Stimulated activated CD4-positive, alpha-beta T cell treated with anti-CD3 and anti-CD28 coated beads, Interleukin-15, amount 100 ng/mL, for 1 hour (primary cell): ENCODE data around the gene TSPAN11.

ENCODE experiments used
- DNase-seq, 2 donors: peaks; one replicate each; pipeline ENCODE4 v3.0.0-alpha.2; 2020; ENCODE audit warnings: low read depth in 1 of 2, low spot score in 1 of 2

Gene TSPAN11

DNA sequence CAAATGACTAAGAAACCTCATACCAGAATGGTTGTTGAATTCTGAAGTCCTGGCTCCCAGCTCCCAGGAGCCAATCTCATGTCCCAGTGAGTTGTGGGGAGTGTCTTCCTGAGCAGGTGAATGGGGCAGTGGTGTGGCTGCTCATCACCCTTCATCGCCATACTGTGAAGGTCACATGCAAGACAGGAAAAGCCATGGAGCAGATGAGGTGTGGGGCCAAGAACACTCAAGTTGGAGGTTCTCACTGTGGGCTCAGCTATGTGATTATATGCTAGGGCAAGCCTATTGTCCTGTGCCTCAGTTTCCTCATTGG, 16.6 kb upstream of the TSPAN11 start:
- DNase-seq = no peak

DNA sequence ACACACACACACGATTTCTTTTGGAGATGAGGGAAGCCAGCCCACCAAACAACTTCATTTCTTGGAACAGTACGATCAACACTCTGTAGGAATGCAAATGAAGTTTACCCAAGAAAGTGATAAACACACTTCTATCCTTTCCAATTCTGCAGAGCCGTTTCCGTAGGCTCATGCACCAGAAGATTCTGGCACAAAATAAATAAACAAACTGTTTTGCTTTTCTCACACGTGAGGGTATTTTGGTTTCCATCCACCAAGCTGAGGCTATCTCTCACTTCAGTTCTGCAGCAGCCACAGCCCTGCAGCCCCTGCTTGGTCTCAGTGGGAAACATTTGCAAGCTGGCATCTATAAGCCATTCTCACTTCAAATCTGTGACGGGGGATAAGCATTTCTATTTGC, 15.3 kb upstream of the TSPAN11 start:
- no peak for DNase-seq

DNA sequence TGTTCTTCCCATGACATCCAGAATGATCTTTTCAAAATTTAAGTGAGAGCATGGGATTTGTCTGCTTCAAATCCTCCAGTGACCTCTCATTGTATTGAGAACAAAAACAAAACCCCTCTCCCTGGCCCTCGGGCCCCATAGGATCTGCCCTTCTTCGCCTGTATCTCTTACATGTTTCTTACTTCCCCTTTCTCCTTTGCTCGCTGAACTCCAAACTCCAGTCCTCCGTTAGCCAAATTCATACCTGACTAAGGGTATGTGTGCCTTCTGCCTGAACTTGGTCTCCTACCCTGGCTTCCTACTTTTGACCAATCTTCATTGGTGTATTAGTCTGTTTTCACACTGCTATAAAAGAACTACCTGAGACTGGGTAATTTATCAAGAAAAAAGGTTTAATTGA, 13.2 kb upstream of the TSPAN11 start:
- DNase-seq = no peak

DNA sequence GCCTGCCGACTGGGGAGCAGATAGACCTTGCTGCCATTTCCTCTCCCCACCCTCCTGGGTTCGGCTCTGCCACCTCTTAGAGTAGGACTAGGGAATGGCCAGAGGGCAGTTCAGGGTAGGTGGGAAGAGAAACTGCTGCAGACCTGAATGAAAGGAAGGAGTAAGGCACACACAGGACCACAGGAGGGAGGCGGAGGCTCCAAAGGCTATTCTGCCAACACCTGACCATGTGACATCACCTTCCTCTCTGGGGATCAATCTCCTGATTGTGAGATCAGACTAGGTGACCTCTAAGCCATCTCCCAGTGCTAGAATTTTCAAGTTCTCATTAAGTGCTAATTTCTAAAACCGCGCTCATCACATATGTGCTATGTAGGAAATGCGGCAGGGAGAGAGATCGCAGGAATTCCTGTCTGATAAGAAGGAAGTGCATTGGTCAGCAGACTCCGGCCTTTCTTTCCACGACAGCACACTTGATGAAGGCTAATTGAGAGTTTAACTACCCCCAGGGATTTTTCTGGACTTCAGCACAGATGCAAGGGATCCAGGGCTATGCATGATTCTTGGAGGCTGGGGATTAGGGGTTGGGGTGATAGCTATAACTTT, 11.5 kb upstream of the TSPAN11 start:
- DNase-seq = no peak

DNA sequence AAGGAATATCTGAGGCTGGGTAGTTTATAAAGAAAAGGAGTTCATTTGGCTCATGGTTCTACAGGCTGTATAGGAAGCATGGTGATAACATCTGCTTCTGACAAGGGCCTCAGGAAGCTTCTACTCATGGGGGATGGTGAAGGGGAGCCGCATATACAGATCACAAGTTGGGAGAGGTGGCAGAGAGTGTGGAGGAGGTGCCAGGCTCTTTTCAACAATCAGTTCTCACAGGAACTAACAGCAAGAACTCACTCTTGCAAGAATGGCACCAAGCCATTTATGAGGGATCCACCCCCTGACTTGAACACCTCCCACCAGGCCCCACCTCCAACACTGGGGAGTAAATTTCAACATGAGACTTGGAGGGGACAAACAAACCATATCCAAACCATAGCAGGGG, 3.5 kb upstream of the TSPAN11 start:
- DNase-seq = no peak

DNA sequence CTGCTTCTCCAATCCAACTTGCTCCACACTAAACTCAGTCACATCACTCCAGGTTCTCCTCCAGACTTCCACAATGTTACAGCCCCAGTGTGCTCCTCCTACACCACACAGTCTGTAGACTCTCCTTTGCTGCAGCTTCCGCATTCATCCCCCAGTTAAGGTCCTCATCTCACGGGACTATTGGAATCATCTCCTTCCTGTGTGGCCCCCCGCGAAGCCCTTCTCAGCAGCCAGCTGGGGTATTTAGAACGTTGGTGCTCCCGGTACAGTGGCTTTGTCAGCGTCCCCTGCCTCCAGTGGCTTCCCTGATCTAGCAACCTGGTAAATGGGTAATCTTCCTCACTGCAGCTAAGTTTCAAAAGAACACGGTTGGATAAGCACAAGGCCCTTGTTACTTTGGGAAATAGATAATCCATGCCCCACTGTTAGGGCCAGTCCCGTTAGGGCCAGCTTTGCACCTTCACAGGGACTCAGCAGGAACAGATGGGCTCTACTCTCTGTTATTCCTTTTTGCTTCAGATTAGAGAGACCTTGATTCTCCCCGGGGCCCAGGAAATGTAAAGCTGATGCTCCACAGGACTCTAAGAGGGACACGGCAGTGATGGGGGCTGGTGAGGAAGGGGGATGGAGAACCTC, 823 bp upstream of the TSPAN11 start:
- DNase-seq = no peak

DNA sequence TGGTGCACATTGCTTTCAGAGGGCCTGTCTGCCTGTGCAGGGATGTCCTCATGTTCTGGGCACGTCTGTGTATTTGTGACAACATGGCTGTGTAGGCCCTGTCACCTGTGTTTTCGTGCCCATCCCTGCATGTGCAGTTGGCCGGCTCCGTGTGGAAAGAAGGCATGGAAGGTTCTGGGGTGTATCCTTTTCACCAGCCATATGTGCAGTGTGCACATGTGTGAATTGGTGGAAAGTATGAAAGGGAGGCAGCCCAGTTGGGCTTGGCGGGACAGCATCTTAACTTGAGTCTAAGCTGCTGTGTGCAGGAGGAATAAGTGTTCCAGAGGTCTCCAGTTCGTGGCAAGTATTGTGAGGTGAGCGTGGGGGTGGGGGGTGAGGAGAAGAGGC, 669 bp downstream of the TSPAN11 start:
- DNase-seq = no peak

DNA sequence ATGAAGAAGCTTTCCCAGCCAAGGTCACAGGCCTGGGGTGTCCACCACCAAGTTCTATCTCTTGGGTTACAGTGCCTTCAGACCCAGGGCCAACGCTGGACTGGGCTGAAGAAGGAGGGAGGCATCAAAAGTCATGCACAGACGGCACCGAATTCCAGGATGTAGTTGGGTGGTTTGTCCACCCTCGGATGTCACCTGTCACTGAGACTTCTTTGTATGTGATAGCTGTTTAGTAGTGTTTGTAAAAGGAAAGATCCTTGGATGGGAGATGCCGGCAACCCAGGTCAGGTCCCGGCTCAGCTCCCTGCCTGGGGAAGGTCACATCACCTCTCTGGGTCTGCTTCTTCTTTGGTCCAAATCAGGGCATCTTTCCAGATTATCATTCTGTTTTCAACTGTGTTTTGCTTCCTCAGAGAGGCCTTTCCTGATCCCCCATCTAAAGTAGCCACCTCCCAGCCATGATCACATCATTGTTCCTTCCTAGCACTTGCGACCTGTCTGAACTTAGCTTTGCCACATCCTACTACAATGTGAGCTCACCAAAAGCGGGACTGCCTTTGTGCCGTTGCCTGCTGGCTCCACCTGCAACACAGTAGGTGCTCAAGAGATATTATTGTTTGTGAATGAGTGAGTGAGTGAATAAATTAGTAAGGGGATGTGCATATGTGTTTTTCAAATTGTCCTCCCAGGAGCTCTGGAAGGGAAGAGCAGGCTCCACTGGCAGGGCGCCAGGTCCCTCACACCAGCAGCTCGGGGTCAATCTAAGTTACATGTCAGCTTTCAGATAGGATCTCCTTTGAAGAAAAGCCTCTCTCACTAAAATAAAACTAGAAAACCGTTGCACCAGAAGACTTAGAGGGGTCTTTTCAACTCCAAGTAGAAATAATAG, 2.1 kb downstream of the TSPAN11 start:
- DNase-seq = no peak

DNA sequence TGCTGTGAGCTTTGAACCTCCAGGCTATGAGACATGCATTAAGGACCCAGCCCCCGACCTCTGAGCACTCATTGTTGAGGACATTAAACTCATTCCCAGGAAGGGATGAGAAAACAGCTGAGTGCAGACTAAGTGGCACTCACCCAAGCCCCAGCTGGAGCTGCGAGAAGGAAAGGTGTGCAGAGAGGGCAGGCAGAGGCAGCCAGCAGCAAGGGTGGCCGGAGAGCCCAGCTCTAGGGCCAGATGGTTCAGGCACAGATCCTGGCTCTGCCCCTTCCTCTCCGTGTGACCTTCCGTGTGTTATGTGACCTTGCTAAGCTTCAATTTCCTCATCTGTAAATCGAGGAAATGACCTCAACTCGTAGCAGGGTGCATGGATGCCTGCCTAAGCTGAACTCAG, 3.7 kb downstream of the TSPAN11 start:
- no peak for DNase-seq

DNA sequence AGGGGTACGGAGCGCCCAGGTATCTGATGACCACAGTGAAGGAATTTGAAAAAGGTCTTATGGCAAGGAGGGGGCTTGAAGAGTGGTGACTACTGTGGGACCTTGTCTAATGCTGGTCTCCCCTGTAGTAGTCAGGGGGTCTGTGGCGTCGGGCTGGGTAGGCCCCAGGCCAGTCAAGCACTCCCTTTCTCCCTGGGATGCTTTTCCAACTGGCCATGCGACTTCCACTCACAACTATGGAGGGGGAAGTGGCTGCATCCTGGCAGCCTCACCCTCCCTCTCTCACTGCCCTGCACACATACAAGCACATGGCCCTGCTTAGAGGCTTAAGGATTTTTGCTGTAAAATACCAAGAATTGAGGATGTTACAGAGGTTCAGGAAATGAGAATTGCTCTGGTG, 4.1 kb downstream of the TSPAN11 start:
- no peak for DNase-seq

DNA sequence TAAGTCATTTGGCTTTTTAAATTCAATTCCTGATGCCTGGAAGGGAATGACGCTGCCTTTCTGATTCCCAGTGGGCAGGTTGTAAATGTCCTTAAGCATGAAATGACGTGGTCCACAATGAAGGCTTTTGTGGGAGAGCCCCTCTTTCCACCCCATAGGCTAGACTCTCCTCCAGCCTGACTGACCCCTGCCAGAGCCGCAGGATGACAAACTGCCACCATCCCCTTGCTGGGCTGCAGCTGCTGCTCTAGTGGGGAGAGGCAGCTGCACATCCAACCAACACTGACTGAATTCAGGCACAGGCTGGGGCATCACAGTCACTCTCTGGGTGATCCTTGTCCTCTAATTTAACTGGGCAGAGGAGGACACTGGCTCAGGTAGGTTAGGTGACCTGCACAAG, 6.3 kb downstream of the TSPAN11 start:
- DNase-seq = no peak

DNA sequence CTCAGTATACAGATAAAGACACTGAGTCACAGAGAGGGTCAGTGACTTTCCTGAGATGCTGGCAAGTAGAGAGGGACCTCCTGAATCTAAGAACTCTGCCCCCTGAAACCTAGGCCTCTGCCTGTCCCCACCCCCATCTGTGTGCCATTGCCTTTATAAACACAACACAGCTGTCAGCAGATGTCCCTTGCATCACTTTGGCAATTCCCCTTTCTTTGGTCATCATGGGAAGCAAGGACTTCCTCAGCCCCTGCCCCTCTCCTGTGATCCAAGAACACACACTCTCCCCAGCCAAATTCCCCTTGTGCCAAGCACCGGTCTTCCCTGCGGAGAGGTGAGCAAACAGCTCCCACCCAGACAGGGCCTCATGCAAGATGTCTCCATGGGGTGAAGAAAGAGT, 8.3 kb downstream of the TSPAN11 start:
- DNase-seq = no peak

DNA sequence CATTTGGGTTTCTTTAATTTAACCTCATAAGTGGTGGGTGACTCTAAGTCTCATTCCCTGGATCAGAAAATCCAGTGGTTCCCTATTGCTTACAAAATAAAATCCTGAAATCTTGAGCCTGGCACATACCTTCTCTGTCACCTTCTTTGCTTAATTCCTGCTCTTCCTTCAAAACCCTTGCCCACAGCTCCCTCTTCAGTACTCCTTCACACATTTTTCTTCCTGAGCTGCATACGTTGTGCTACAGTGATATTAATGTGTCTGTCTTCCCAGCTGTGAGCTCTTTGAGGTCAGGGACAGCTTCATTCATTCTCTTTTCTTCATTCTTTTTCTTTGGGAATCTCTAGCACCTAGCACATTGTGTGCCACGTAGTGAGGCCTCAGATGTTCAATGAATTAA, 9.5 kb downstream of the TSPAN11 start:
- no peak for DNase-seq

DNA sequence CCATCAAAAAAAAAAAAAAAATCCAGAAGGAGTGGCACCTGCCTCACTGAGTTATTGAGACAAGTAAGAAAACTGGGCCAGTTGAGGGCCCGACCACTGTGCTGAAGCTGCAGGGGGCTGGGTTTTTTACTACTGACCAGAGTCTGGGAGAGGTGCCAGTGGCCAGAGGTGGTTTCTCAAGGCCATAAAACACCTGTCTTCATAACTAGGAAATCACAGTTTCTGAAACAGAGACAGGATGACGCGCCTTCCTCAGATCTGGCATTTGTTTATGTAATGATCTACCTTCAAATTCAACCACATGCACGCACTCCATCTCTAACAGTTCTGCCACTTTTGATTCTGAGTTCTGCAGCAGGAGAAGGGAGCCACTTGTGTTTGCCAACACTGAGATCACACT, 12.7 kb downstream of the TSPAN11 start:
- DNase-seq = no peak

DNA sequence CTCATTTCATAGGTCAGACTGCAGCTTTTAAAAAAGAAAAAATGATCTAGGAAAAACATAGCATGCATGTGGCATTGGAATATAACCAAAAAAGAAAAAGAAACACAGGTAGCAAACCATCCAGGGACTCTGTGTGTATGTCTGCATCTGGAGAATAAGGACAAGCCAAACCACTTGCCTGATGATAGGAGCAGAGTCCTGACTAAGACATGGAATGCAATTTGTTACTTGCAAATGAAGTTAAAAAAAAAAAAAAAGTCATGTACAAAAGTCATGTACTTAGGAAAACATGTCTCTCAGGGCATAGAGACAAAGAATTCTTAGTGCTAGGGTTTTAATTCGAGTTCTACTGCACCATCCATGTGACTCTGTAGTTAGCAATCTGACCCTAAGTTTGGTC, 15.9 kb downstream of the TSPAN11 start:
- no peak for DNase-seq

DNA sequence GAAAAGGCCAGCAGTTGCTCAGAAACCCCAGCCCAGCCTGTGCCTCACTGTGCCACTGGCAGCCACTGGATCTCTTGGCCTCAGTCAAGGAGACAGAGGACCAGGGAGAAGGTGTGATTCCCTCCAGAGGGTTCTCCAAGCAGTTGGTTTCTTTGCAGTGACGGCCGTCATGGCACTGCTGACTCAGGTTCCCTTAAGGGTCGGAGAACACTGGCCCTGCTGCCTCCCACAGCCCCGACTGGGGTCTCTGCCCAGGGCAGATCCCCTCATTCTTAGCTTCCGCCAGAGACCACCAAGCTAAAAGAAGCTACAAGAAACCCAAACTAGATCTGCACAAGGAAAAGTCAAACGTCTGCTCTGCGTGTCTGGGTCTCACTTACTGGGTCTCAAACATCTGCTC, 16.4 kb downstream of the TSPAN11 start:
- no peak for DNase-seq

DNA sequence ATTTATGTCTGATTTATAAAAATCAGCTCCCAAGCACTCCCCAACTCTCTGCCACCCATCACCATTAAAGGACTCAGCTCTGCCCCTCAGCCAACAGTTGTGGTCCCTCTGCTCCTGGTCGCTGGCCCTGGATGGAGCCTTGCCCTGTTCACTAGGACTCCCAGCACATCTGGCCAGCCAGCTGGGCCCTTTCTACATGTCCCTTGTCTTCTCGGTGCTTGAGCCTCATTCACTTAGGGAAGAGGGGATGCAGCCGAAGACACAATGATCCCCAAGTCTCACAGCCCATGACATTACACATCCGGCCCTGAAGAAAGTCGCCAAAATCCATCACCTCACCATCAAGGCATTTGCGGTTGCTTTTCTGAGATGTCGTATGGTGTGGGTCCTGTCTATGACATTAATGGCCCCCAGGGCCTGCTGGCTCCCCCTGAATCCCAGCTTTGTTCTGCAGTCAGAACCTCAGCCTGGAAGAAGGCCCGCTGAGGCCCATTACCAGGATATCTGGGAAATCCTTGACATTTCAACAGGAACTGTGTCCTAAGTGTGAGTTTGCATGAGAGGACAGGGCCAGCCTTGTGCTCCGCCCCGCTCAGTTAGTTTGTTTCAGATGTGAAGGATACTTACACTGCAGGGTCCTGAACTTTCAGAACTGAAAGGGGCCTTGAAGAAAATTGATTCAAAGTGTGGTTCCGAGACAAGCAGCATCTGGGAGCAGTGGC, 19.1 kb downstream of the TSPAN11 start:
- DNase-seq = no peak

DNA sequence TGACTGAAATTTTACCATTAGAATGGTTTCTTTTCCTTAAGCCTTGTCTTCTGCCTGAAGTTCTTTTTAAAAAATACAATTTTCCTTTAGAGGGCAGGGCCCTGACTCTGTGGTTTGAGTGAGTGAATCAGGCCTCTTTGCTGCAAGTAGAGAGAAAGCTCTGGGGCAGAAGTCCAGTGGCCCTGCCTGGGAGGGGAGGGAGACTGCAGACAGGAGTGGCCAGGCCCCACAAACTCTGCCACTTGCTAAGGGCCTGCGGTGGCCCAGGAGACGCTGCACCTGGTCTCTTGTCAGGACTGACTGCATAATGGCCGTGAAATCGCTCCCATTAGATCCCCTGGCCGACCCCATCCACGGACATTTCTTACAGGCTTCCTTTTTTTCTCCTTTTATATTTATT, 25.5 kb downstream of the TSPAN11 start:
- DNase-seq = no peak

DNA sequence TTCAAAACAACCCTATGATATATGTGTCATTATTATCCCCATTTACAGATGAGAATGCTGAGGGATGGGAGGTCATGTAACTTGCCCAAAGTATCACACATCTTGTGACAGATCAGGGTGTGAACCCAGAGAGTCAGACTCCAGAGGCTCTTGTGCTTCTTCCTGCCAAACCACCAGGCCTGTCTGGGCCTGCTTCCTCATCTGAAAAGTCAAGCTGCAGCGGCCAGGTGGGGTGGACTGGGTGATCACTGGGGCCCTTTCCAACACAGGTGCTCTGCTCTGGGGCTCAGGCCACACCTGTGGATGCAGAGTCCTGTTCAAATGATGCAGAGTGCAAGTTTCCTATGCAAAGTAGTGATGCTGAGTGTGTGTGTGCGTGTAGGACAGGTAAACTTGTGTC, 26.7 kb downstream of the TSPAN11 start:
- DNase-seq = no peak

DNA sequence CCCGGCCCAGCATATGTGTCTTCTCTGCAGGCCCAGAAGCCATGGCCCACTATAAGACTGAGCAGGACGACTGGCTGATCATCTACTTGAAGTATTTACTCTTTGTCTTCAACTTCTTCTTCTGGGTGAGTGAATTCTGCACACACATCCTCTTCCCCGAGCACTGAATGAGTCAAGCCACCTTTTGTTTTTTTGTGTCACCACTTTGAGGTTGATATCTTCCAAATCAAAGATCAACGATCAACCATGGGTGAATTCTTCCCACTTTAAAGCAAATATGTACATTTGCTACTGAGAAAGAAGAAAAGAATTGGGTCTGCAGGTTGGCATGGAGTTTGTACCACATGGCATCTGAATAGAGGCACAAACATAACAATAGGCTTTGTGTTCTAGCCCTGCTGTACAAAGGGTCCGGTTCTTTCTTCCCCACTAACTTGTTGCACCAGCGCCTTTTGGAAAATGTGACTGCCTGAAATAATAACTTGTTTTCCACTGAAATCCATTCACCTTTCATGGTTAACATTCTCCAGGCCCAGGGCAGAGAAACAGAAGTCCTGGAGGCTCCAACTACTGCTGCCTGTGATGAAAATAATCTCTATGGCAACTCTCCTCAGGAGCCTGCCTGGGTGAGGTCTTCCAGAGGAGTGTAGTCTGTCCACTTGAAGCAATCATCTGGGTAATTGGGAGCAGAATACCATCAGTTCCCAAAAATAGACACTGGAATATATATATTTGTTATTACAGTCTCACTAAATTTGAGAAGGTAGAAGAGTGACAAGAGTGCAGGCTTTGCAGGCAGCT, 27.6 kb downstream of the TSPAN11 start:
- DNase-seq = no peak

DNA sequence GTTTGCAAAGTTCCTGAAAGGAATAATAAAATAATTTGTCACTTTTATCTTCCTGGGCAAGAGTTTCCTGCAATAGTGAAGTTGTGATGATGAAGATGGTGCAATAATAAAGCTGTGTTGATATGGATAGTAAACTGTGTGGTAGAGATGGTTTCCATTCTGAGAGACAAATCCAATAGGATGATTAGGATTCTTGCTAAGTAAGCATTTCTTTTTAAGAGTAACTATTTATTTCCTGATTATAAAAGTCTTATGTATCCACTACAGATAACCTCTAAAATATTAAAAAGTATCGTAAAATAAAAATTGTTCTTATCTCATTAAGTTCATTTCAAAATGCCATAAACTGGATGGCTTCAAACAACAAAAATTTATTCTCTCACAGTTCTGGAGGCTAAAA, 28.7 kb downstream of the TSPAN11 start:
- DNase-seq = no peak
